NCI-H748 (cell line): Measurements from ENCODE around the gene GRIP2.
A peak's percentile ranks its signal among the peaks of the same experiment; 100 is the strongest.

Experiments
- DNase-seq: peaks from one replicate; lab custom pipeline; 2025; ENCODE audit not compliant: unreplicated experiment; lab: John Stamatoyannopoulos, UW

The GRIP2 gene

GRCh38 chr3:14455571-14456317 is 84.4 kb downstream of the GRIP2 start:
- DNase-seq = no peak

- no peak for DNase-seq
Observed at GRCh38 chr3:14454639-14455310, 85.4 kb downstream of the GRIP2 start.

- no peak for DNase-seq
Observed at GRCh38 chr3:14453876-14454638, 86.1 kb downstream of the GRIP2 start.

- peak; percentile 81 for DNase-seq
Observed at GRCh38 chr3:14452740-14453710, 87.1 kb downstream of the GRIP2 start.

DNA sequence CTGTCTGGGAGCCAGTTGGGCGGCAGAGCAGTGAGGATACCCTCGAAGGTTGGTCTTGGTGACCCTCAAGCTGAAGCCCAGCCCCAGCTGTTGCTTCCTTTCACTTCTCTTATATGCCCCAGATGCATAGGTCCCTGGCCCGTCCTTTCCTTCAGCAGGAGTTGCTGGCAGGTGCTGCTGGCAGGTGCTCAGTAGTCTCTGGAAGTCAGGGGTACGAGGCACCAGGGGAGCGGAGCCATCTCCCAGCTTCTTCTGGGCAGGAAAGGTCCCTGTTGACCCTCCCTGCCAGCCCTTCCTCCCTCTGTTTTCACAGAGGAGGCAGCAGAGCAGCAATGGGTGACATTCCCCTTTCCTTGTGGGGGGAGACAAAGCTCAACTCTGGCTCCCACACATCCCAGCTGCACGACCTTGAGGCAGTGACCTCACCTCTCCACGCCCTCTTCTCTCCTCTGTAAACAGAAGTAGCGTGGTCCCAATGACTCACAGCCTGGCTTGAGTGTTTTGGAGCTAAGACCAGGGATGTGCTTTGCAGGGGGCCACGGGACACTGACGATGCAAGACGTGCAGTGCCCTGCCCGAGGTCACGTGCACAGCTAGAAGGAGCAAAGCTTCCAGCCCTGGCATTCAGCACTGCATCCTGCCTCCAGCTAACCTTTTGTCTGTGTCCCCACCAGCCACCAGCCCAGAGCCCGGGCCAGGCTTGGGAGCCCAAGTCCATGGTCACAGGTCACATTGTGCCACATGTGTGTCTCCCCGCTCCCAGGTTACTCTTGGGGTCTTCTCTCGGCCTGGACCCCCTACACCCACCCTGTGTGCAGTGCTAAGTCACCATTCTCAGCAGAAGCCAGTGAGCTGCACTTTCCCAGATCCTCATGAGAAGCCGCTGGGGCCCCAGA is 88.0 kb downstream of the GRIP2 start:
- peak; percentile 16 for DNase-seq

- no peak for DNase-seq
Observed at GRCh38 chr3:14450922-14451606, 89.1 kb downstream of the GRIP2 start.

DNA sequence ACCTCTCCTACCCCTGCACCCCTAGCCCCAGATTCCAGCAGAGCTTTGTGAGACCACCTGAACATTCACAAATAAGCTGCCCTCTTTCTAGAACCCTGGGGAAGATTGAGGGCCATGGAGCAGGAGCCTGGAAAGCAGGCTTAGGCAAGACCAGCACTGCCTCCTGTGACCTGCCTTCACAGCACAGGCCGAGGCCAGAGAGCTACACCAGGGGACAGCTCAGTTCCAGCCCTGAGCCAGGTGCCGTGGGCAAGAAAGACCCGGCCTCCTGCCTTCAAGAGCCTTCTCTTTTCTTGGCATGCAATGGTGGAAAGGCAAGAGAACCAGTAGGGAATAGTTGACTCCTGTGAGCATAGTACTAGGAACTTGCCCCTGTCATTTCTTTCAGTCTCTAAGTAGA is 89.6 kb downstream of the GRIP2 start:
- no peak for DNase-seq

DNA sequence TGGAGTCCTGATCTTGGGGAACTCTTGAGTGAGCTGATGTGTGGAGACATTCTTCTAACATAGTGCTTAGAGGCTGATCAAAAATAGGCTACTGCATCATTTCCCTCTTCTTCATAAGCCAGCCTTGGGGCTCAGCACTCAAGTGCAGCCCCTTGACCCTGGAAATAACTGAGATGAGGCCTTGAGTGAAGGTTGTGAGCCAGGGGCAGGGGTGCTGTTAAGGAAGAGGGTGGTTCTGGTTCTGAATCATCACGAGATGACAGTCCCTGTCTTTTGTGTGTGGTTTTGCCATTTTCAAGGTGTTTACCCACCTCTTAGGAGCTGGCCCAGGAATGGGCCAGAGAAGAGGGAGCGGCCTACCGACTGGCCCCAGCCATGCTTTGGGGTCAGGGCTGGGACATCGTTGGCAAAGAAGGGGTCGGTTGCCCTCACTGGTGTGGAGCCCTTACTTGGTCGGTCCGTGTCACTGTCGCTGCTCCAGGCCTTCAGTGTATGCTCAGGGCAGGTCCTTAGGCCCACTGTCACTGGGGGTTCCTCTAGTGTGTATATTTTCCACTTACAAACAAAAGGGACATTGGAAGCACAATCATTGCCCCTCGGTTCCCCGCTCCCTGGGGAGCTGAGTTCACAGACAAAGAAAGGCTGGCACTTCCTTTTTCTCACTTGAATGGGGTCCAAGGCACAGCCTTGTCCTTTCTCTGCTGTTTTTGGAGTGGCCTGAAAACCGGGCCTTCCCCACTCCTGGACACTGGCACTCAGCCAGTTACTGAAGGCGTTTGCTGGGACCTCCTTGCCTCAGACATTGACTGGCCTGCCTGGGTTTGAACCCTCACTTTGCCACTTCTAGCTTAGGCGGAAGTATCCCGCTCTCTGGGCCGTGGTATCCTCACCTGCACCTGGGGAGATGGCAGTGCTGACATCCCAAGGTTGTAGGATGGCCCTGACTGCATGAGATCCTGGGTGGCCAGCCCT is 91.1 kb downstream of the GRIP2 start:
- no peak for DNase-seq

- DNase-seq = no peak
Observed at GRCh38 chr3:14448063-14448462, 92.1 kb downstream of the GRIP2 start.

DNA sequence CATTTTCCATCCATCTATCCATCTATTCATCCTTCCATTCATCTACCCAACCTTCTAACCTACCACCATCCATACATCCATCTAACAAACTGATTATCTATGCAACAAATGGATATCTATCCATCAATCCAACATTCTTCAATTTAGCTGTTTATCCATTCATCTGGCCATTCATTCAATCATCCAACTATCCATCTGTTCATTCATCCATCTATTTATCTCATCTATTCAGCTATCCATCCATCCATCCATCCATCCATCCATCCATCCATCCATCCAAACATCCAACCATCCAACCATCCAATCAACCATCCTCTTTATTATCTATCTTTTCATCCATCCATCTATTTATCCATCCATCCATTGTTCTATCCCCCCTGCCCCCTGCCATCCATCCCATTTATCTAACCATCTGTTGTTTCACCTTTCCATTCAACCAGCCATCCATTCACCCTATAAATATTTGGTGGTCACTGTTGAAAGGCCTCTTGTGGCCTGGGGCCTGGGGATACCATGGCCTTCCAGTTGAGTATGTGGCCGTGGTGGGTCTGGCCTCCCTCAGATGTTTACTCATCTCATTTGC is 93.1 kb downstream of the GRIP2 start:
- DNase-seq = no peak

GRCh38 chr3:14445773-14446172 is 94.4 kb downstream of the GRIP2 start:
- no peak for DNase-seq

GRCh38 chr3:14444380-14444779 is 95.8 kb downstream of the GRIP2 start:
- no peak for DNase-seq

DNA sequence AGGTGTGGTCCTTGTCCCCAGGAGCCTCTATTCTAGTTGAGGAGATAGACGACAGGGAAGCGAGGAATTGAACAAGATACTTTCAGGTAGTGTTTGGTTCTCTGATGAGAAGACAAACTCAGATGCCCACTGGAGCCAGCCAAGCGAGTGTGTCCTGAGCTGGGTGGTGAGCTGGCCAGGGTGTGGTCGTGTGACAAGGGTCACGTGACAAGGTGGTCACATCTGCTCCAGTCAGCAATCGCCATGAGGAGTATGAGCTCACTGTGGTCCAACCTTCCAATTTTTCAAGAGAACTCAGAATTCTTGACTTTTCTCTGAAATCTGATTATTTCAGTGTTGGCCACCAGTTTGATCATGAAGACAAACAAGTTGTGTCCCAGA is 98.2 kb downstream of the GRIP2 start:
- DNase-seq = no peak

DNA sequence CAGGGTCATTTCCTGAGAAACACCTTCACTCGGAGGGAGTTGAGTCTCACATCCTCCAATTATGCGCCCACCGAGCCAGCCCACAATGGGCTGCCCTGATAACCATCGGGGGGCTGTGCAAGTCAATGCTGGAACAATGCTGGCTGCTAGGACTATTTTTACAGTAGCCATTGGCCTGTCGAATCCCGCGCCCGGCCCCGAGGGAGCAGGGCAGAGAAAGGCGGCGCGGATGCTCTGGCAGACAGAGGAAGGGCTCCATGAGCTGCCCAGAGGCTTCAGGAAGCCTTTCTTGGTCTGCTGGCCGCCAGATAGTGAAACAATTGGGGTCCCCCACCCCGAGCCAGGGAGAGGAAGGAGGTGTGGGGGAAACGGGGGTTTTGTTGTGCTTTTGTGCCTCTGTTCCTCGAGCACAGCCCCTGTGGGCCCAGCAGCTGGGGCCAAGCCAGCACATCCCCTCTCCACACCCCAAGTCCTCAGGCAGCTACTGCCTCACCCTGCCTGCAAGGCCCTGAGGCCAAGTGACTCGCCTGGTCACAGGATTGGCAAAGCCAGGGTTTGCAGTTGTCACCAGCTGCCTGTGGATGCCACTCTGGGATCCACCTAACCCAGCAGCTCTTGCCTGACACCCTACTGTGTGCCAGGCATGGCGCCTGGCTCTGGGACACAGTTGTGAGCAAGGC is 98.8 kb downstream of the GRIP2 start:
- DNase-seq = no peak

DNA sequence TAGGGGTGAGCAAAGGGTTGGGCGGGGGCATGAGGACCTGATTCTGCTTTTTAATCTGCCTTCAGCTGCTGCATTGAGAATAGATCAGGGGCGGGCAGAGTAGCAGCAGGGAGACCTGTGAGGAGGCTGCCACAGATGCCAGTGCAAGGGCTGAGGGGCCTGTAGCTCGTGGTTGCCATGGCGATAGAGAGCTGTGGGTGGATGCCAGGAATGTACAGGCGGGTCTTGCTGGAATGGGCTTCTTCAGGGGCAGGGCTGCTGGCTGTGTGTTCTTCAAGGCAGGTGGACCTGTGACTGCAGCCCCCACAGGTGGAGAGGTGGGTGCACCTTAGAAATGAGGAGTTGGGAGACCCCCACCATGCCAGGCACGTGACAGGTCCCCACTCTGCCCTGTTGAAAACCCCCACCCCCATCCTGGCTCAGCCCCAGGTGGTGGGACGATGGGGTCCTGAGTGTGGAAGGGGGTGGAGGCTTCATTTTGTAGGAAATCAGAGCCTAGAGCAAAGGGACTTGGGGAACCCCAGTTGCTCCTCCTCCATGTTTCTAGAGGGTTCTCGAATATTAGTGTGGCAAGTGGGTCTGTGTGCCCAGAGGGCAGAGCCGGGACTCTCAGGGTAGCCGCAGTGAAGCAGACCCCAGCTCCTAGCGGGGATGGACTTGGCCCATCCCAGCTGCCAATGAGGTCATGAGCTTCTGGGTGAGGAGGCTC is 99.5 kb downstream of the GRIP2 start:
- DNase-seq = peak; percentile 79

GRCh38 chr3:14440168-14440518 is 100.0 kb downstream of the GRIP2 start:
- peak; percentile 47 for DNase-seq
